GM13977 (cell line): ENCODE results near the gene NRN1.

Experiments
- DNase-seq: peaks from one replicate; pipeline ENCODE4 v3.0.0; 2012; ENCODE audit warnings: low spot score
- CTCF ChIP-seq: IDR thresholded peaks from 2 replicates; pipeline ENCODE4 v1.5.1; 2012; ENCODE audit warnings: mild to moderate bottlenecking, control low read depth; ENCODE audit not compliant: insufficient read depth; ENCODE audit errors: extremely low read depth, missing control alignments
- in situ Hi-C: fragments of 300-500 bp; cut with MboI; formaldehyde crosslinking; loops from one replicate; pipeline ENCODE4 v1.12.0; 2022; ENCODE audit warnings: low sequenced_read_pairs, low pct_unique_long_range_greater_than_20kb, mixed read lengths, inconsistent platforms; ENCODE audit not compliant: unreplicated experiment

NRN1 gene

DNA sequence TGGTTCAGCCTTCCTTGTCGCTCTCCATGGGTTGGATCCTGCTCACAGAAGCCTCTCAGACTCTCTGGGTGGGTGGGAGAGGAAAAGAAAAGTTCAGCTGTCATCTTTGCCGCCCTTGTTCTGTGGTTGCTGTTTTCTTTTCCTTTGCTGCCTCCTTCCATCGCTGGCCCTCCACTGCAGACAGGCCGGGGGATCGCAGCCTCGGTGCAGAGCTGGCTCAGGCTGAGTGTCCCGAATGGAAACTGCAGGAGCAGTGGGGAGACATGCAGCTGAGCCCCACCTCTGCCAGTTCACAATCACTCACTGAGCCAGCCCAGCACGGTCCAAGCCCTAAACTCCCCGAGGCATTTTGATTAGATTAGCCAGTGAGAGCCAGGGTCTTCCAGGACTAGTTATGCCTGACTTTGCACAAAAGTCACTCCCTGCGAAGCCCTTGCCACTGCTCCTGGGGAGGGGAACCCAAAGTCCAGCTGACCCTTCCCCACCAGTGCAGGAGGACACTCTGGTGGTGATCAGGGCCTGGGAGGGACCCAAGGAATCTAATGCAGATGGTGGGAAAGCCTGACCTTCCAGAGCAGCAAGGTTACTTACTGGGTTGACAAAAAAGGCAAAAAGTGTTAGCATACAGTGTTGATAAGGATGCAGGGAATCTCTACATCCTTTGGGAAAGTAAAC is 14.0 kb downstream of the NRN1 start:
- TF ChIP-seq CTCF, result no peak

DNA sequence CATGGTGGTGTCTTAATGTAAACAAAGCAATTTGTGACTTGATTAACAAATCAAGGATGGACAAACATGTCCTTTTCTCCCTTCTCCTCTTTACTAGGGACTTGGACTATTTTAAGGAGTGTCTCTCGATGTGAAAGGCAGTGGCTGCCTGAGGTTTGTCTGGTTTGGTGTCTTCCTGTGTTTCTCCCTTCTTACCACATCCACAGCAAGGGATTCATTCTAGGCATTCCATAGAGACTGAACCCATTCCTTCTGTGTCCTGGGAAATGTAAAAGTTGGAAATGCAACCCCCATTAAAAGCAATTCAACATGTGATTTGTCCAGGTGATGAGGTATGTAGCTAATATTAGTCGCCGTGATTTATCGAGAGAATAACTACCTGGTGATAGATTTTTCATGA is 15.9 kb downstream of the NRN1 start:
- in situ Hi-C loops, result loop anchor here (25.0 kb wide), 1 partner anchor 528 kb away; no protein-coding TSS in a partner anchor
- no peak for TF ChIP-seq CTCF
- no peak for DNase-seq

More for the DNA sequence above, 14.0 kb downstream of the NRN1 start:
- no peak for DNase-seq
- in situ Hi-C loops, result loop anchor here (25.0 kb wide), 1 partner anchor 530 kb away; no protein-coding TSS in a partner anchor

GRCh38 chr6:5989141-5989723 is 17.5 kb downstream of the NRN1 start:
- no peak for TF ChIP-seq CTCF
- DNase-seq, result no peak
- in situ Hi-C loops, result loop anchor here (25.0 kb wide), 1 partner anchor 527 kb away; no protein-coding TSS in a partner anchor

DNA sequence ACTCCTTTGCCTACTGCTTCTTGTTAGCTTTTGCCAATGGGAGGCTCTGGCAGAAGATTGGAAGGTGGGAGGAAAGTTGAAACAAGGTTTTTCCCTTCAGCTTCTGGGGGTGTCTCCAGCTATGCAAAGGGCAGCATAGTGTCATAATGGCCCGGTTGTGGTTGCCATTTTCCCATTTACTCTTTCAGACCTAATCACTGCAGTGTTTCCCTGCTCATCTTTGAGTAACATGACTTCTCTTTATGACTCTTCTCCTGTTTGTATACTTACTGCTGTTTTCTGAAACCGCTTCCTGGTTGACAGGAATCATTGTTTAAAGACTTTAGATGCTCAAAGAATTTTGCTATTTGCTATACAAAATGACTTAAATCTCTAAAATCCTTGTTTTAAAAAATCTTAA is 19.9 kb downstream of the NRN1 start:
- in situ Hi-C loops, result loop anchor here (25.0 kb wide), 1 partner anchor 525 kb away; no protein-coding TSS in a partner anchor
- DNase-seq, result no peak
- TF ChIP-seq CTCF, result no peak

GRCh38 chr6:5984150-5985089 is 22.3 kb downstream of the NRN1 start:
- in situ Hi-C loops, result loop anchor here (25.0 kb wide), 1 partner anchor 522 kb away; no protein-coding TSS in a partner anchor
- TF ChIP-seq CTCF, result no peak
- no peak for DNase-seq
